ENCODE measurements around the gene TLR5. TPM values are rescaled to one million over a fixed set of nuclear protein-coding genes. Genes with fewer than 3 reads are reported as not detected.
"Not testable (repeated sequence)": the region's sequence is repeated elsewhere in the genome, so short reads cannot be mapped to it uniquely, and the experiment has no call there.

Gene TLR5, protein sequence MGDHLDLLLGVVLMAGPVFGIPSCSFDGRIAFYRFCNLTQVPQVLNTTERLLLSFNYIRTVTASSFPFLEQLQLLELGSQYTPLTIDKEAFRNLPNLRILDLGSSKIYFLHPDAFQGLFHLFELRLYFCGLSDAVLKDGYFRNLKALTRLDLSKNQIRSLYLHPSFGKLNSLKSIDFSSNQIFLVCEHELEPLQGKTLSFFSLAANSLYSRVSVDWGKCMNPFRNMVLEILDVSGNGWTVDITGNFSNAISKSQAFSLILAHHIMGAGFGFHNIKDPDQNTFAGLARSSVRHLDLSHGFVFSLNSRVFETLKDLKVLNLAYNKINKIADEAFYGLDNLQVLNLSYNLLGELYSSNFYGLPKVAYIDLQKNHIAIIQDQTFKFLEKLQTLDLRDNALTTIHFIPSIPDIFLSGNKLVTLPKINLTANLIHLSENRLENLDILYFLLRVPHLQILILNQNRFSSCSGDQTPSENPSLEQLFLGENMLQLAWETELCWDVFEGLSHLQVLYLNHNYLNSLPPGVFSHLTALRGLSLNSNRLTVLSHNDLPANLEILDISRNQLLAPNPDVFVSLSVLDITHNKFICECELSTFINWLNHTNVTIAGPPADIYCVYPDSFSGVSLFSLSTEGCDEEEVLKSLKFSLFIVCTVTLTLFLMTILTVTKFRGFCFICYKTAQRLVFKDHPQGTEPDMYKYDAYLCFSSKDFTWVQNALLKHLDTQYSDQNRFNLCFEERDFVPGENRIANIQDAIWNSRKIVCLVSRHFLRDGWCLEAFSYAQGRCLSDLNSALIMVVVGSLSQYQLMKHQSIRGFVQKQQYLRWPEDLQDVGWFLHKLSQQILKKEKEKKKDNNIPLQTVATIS
- total RNA-seq (2014; rRNA removed; shearing (Covaris generic)) = 2.1 TPM in 1 of 2 replicates, not detected in the other

DNA sequence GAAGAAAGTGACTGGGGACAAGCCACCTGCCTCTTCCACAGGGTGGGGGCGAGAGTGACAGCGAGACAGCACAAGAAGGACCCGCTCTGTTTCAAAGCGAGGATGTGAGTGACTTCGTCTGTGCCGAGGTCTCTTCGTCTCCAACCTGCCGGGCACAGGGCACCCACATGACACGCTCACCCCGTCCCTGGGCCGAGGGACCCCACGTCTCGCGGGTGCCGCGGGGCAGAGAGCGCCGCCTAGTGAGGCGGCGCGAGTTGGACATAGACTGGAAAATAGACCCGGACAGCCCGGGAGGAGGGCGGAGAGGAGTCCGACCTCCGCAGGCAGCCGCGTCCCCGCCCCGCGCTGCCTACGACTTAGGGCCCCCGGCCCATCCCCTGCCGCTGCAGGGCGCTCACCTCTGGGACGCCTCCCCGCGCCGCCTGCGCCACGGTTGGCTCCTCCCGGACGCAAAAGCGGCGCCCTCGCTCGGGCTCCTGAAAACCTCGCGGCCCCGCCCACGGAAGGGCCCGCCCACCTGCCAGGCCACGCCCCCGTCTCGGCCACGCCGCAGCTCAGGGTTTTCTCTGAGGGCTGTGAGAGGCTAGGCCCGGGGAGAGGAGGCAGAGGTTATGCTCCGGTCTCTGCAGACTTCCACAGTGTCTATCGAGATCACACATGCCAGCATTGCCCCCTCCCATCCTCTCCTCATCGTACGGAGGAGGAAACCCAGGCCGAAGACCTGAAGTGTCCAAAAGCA lies at the start of gene TLR5:
TSS of gene TLR5 (minus strand) at position 454 of the 742 bp plus-strand sequence. CDS start 30,217 bp downstream, outside the sequence.
- peak; percentile 63 for DNase-seq (ENCODE audit: low spot score)

- peak; percentile 61 for DNase-seq (ENCODE audit: low spot score)
These were observed 47.1 kb upstream of the TLR5 start for GRCh38 chr1:223189903-223190724.

DNA sequence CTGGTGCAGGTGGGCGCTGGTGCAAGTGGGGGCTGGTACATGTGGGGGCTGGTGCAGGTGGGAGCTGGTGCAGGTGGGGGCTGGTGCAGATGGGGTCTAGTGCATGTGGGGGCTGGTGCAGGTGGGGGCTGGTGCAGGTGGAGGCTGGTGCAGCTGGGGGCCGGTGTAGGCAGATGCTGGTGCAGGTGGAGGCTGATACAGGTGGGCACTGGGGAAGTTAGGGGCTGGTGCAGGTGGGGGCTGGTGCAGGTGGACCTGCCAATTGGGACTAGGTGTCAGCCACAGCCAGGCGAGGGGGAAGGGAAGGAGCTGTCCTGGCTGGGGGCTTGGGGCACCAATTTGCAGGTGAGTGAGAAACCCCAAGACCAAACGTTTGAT lies 46.5 kb upstream of the TLR5 start:
- DNase-seq (ENCODE audit: low spot score) = no peak

- DNase-seq (ENCODE audit: low spot score) = no peak
These were observed 45.7 kb upstream of the TLR5 start for GRCh38 chr1:223188618-223189356.

- DNase-seq (ENCODE audit: low spot score) = no peak
These were observed 43.8 kb upstream of the TLR5 start for GRCh38 chr1:223186800-223187199.

DNA sequence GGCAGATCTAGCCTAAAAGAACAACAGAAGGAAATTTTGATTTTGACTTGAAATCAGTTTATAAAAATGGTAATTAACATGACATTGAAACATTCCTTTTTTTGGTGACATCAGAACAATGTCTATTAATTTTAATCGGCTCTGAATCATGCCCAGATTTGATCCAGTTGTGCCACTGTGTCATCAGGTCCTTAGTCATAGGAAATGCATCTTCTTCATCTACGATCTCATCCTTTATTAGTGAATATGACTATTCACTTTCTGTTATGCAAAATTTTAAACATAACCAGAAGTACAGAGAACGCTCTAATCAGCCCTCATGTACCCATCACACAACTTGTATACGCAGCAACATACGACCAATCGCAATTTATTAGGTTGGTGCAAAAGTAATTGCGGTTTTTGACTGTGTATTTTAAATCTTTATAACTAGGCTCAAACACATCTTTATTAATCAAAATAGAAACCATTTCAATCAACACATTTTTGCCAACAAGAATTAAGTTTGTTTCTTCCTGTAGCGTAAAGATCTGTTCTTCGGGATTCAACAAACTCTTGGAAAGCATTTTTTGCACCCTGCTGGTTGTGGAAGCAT lies 40.3 kb upstream of the TLR5 start:
- no peak for DNase-seq (ENCODE audit: low spot score)

GRCh38 chr1:223180731-223181321 lies 37.8 kb upstream of the TLR5 start:
- no peak for DNase-seq (ENCODE audit: low spot score)

- no peak for DNase-seq (ENCODE audit: low spot score)
These were observed 36.7 kb upstream of the TLR5 start for GRCh38 chr1:223179786-223180185.

GRCh38 chr1:223179280-223179679 lies 36.2 kb upstream of the TLR5 start:
- no peak for DNase-seq (ENCODE audit: low spot score)

DNA sequence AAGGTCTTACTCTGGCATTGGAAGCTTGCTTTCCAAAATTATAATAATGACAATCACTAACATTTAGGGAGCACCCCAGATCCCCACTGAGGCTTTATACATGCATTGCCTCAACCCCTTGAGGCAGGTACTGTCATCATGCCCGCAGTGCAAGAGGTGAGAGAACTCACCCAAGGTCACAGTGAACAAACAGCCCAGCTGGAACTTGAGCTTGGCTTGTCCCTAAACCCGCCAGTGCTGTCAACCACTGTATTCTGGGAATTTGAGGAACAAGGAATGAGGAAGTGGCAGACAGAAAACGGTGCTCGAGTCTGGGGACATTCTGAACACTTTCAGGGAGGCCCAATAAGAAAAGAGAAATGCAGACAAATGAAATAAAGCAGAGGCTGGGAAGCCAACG lies 34.6 kb upstream of the TLR5 start:
- DNase-seq (ENCODE audit: low spot score) = no peak

DNA sequence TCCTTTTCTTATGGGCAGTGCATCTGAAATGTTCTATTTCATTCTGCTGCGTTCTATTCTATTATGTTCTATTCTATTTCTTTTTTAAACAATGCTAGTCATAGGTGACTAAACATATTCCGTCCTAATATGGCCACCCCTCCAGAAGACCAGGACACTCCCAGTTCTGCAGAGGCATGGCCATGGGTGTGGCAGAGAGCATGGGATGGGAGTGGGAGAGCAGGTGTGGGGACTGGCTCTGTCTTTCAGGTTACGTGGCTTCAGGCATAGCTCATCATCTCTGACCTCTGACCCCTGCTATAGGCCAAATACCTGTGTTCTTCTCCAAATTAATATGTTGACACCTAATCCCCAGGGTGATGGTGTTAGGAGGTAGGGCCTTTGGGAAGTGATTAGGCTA lies 33.4 kb upstream of the TLR5 start:
- DNase-seq (ENCODE audit: low spot score) = no peak

GRCh38 chr1:223175633-223176032 lies 32.6 kb upstream of the TLR5 start:
- DNase-seq (ENCODE audit: low spot score) = no peak

GRCh38 chr1:223175032-223175431 lies 32.0 kb upstream of the TLR5 start:
- no peak for DNase-seq (ENCODE audit: low spot score)

- not testable (repeated sequence) for DNase-seq (ENCODE audit: low spot score)
These were observed 26.4 kb upstream of the TLR5 start for GRCh38 chr1:223169458-223169857.

DNA sequence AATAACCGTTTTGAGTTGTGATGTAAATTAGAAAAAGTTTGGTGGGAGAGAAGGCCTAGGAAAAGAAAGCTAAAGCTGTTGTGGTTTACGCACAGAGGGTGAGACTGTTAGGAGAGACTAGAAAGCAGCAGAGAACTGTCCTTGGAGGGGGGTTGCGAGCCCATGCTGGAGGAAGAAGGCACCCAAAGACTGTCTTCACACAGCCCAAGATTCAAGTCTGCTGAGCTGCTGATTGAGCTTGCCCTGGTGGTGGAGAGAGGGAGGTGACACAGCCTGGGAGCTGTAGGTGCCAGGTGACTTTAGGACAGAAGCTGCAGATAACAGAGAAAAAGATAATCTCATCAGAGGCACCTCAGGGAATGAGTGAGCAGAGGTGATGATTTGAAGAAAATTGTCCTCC lies 18.3 kb upstream of the TLR5 start:
- no peak for DNase-seq (ENCODE audit: low spot score)

GRCh38 chr1:223156343-223156742 lies 13.3 kb upstream of the TLR5 start:
- no peak for DNase-seq (ENCODE audit: low spot score)

- DNase-seq (ENCODE audit: low spot score) = no peak
These were observed 12.1 kb upstream of the TLR5 start for GRCh38 chr1:223155153-223155552.

DNA sequence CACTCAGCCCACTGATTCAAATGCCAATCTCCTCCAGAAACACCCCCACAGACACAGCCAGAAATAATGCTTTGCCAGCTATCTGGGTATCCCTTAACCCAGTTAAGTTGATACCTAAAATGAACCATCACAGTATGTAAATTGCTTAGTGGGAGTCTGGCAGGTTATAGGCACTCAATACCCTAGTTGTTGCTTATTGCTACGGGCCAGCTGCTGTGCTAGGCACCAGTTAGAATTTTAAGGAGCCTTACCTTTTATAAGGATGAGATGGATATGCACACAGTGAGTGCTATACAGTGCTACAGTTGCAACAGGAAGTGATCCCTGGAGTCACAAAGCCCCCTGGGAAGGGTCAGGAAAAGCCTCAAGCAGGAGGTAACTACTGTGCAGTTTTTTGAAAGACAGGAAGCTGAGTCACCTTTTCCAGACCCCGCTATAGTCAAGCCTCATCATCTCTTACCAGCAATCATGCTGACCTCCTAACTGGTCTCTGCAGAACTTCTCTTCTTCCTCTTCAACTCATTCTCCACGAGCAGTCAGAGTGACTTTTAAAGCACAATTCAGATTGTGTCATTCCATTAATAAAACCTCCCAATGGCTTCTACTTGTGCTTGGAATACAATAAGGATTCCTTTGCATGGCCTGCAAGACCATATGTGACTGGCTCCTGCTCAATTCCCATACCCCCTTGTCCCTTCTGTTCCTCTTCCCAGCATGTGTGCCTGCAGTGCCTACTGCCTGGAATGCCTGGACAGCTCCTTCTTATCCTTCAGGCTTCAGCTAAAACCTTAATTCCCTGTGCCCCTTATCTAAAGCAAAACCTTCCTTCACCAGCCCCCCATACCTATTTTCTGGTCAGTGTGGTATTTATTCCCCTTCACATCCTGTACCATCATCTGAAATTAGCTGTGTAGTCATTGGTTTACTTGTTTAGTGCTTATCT lies 10.4 kb upstream of the TLR5 start:
- DNase-seq (ENCODE audit: low spot score) = peak; percentile 31

DNA sequence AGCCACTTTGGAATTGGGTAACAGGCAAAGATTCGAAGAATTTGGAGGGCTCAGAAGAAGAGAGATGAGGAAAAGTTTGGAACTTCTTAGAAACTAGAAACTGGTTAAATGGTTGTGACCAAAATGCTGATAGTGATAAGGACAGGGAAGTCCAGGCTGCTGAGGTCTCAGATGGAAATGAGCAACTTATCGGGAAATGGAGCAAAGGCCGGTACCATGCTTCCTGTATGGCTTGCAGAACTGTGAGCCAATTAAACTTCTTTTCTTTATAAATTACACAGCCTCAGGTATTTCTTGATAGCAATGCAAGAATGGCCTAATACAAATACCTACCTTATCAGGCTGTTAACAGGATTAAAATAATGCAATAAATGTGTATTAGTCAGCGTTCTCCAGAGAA lies 9.4 kb upstream of the TLR5 start:
- no peak for DNase-seq (ENCODE audit: low spot score)
